GM18951 (cell line): ENCODE results near the gene APOC1.

ENCODE experiments used
- POLR2A ChIP-seq: IDR thresholded peaks from 4 replicates; pipeline ENCODE4 v1.6.1; 2011; ENCODE audit warnings: mild to moderate bottlenecking; ENCODE audit not compliant: insufficient read length, insufficient read depth; ENCODE audit errors: extremely low read depth
- in situ Hi-C: fragments of 300-500 bp; cut with MboI; formaldehyde crosslinking; loops from one replicate; pipeline ENCODE4 v1.12.0; 2022; ENCODE audit warnings: low sequenced_read_pairs, mixed read lengths, inconsistent platforms; ENCODE audit not compliant: unreplicated experiment

APOC1 gene

DNA sequence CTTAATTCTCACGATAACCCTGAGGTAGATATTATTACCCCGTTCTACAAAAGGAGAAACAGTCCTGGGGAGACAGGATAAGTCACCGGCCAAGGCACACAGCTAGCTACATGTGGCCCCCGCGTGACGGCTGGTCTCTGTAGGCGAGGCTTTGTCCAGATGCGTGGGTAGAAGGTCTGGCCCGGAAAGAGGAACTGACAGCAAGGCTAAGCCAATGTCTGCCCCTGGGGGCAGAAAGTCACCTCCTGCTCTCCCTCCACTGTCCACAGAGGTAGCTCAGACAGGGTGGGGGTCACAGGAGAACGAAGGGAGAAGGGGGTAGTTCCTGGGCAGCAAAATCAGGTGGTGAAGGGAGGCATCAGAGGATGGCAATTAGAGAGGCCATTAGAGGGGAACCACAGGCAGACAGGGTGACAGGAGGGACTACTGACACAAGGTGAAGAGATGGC lies 29.4 kb downstream of the APOC1 start:
- no peak for TF ChIP-seq POLR2A
- in situ Hi-C loops = no loop called here

DNA sequence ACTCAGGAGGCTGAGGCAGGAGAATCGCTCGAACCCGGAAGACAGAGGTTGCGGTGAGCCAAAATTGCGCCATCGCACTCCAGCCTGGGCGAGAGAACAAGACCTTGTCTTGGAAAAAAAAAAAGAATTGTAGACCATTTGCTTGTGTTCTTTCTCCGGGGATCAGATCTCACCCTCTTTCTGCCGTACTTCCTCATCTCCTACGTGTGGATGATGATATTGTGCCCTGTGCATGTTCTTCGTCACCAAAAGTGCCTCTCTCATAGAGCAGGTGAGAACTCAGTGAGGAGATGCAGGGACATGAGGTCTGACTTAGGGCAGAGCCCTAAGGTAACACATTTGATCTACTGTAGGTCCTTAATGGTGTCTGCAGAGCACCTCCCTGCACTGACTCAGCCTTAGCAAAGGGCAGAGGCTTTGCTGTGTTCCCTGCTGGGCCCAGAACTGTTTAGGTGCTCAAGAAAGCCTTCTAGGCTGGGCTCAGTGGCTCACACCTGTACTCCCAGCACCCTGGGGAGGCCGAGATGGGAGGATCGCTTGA lies 32.7 kb downstream of the APOC1 start:
- TF ChIP-seq POLR2A = no peak
- in situ Hi-C loops = no loop called here

DNA sequence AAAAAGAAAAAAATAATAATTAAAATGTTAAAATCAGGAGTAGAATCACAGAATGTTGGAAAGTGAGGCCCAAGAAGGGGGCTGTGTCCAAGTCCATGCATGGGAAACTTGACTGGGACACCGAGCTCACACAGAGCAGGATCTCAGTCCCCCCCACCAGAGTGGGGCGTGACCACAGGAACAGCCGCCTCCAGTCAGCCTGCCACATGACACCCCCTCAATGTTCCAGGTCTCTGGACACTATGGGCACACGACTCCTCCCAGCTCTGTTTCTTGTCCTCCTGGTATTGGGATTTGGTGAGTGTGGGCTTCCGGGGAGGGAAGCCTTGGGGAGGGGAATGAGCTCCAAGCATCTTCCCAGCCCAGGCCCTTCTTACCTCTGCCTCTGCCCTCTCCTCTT lies 33.8 kb downstream of the APOC1 start:
- no peak for TF ChIP-seq POLR2A
- in situ Hi-C loops = no loop called here

- in situ Hi-C loops = no loop called here
- TF ChIP-seq POLR2A = no peak
These were observed 34.5 kb downstream of the APOC1 start for GRCh38 chr19:44948763-44949374.

GRCh38 chr19:44949550-44949949 lies 35.1 kb downstream of the APOC1 start:
- TF ChIP-seq POLR2A = no peak
- in situ Hi-C loops = no loop called here

DNA sequence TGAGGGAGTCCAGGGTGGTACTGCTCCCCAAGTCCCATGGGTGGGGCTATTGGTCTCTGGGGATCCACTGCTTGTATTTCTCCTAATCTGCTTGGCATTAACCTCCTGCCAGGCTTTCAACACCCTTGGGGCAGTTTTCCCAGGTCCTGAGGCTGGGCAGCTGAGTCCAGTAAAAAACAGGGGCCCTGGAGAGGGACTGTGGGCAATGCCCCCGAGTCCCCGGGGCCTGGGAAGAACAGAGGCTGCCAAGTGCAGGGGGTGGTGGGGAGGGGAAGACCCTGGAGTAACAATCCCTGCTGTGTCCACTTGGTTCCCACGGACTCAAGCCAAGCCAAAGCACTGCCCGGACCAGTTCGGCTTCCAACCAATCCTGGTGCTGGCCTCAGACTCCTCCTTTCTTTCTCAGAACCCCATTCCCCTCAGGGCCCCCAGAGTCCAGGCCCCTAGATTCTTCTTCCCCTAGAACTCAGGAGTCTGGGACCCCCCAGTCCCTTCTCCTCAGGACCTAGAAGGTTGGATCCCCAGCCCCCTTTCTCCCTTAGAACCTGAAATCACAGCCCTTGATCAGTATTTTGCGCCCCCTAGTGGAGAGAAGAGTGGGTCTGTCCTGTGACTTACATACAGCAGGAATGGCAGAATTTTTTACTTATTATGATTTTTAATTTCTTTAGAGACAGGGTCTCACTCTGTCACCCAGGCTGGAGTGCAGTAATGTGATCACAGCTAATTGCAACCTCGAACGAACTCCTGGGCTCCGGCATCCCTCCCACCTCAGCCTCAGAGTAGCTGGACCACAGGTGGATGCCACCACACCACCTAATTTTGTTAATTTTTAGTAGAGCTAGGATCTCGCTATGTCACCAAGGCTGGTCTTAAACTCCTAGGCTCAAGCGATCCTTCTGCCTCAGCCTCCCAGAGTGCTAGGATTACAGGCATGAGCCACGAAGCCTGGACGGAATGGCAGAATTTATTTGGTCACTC lies 37.1 kb downstream of the APOC1 start:
- in situ Hi-C loops = no loop called here
- TF ChIP-seq POLR2A = no peak

GRCh38 chr19:44954278-44954648 lies 39.9 kb downstream of the APOC1 start:
- in situ Hi-C loops = no loop called here
- TF ChIP-seq POLR2A = no peak

DNA sequence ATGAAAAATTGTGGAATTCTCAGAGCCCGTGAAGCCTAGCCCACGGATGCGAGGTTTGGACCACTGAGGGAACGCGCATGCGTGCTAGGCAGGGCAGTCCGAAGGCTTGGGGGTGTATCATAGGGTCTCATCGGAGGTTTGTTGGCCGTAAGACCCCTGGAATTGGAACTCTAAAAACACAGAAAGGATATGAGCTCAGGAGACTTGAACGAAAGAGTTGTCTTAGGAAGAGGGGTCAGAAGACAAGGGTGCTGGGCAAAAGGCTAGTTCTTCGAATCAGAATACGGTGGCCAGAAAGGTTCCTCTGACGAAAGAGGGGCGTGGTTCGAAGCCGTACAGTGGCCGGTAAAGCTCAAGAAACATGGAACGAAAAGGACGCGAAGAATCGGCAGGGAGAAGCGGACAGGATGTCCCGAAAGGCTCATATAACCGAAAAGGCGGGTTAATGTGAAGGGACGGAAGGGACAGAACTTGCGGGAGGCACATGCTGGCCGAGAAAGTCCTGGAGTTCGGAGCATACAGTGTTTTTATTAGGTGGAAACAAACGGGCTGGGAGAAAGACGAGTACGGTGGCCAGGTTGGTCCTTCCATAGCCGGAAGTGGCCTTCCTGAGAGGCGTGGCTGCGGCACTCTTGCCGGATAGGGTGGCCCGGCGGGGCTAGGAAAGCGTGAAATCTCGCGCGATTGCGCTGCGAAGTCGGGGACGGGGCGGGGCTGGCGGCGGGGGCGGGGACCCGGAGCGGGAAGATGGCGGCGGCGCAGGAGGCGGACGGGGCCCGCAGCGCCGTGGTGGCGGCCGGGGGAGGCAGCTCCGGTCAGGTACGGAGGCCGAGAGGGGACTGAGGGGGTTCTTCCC lies 40.5 kb downstream of the APOC1 start, which contains the start of gene CLPTM1:
Gene CLPTM1 (plus strand): TSS at position 732 of the 856 bp plus-strand sequence. CDS start 16 bp downstream, at position 748.
- in situ Hi-C loops = no loop called here
- TF ChIP-seq POLR2A = peak; percentile 93

DNA sequence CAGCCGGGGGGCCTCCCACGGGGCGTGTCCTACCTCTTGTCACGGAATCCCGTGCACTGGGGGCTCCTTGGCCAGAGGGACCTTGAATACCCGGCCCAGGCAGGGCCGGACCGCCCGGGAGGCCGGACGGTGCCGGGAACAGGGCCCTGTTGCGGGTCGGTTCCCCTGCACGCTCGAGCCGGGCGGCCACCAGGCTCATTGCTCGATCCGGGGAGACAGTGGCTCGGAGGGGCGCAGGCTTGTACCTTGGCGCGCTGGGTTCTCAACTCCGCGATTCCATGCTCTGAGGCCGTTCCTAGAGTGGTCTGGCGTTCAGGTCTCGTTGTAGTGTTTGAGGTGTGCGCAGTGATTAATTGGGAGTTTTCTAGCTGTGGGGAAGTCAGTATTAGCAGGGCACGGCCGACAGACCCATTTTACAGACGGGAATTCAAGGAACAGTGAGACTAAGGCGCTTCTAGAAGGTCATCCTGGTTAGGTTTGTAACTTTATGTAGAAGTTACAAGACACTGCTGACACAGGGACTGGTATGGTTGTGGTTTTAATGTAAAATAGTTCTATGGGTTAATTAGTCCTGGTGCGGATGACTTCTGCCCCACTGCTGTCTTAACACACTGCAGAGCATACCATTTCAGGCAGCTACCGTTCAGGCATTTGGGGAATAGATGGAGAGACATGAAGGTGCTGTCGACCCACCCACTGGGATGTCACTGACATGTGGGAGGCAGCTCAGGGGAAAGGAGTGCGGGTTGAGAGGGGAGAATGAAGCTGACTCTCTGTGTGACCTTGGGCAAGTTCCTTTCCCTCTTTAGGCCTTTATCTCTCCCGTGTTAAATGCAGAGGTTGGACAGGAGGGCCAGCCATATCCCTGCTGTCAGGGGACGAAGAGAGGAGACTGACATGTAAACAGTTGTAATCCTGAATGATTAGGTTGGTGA lies 41.4 kb downstream of the APOC1 start:
- TF ChIP-seq POLR2A = no peak
- in situ Hi-C loops = no loop called here

GRCh38 chr19:44957526-44957925 lies 43.1 kb downstream of the APOC1 start:
- in situ Hi-C loops = no loop called here
- no peak for TF ChIP-seq POLR2A

GRCh38 chr19:44958090-44958489 lies 43.7 kb downstream of the APOC1 start:
- in situ Hi-C loops = no loop called here
- TF ChIP-seq POLR2A = no peak

DNA sequence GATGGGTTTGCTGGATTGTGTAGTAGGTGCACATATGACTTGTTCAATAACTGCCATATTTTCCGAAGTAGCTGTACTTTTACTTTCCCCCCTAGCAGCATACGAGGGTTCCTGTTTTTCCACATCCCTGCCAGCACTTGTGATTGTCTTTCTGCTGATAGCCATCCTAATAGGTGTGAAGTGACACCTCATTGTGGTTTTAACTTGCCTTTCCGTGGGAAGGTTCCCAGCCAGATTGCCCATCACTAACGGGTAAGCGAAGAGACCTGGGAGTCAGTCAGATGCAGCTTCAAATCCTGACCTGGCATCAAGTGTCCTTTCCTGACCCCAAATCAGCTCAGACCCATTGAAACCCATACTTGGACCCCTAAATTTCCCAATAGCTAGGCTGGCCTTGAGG lies 45.3 kb downstream of the APOC1 start:
- TF ChIP-seq POLR2A = no peak
- in situ Hi-C loops = no loop called here
